GM12878 (cell line): ENCODE data around the gene MSS51.

Experiments
- BCL11A ChIP-seq: IDR thresholded peaks from 2 replicates; pipeline ENCODE4 v1.6.1; 2011; ENCODE audit warnings: low read depth, low read length
- CHD4 ChIP-seq: fragments of 200-600 bp; sonication (generic); IDR thresholded peaks from 2 replicates; pipeline ENCODE4 v1.6.1; 2016; ENCODE audit warnings: mild to moderate bottlenecking
- TF ChIP-seq, protein P1 (sequence below), 3 experiments: IDR thresholded peaks in 2 of 3; conservative IDR thresholded peaks in 1 of 3; 2 replicates each; pipeline ENCODE4 v1.5.1; 2011; ENCODE audit warnings: low read depth in 3 of 3, low read length in 3 of 3, mild to moderate bottlenecking in 3 of 3, control low read depth in 2 of 3, moderate library complexity in 2 of 3, inconsistent platforms in 1 of 3, mixed read lengths in 1 of 3; ENCODE audit not compliant: control insufficient read depth in 2 of 3, insufficient read depth in 1 of 3; ENCODE audit errors: extremely low read depth in 1 of 3

DNA sequence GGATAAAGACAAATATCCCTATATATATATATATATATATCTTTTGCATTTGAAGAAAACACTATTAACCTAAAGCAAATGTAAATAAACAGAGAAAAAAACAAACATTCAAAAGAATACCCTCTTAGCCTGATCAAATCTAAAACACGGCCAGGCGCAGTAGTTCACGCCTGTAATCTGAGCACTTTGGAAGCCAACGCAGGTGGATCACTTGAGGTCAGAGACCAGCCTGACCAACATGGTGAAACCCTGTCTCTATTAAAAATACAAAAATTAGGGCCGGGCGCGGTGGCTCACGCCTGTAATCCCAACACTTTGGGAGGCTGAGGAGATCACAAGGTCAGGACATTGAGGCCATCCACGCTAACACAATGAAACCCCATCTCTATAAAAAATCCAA, 28.7 kb downstream of the MSS51 start:
- TF ChIP-seq BCL11A = no peak
- no peak for TF ChIP-seq CHD4
- TF ChIP-seq, protein P1, sequence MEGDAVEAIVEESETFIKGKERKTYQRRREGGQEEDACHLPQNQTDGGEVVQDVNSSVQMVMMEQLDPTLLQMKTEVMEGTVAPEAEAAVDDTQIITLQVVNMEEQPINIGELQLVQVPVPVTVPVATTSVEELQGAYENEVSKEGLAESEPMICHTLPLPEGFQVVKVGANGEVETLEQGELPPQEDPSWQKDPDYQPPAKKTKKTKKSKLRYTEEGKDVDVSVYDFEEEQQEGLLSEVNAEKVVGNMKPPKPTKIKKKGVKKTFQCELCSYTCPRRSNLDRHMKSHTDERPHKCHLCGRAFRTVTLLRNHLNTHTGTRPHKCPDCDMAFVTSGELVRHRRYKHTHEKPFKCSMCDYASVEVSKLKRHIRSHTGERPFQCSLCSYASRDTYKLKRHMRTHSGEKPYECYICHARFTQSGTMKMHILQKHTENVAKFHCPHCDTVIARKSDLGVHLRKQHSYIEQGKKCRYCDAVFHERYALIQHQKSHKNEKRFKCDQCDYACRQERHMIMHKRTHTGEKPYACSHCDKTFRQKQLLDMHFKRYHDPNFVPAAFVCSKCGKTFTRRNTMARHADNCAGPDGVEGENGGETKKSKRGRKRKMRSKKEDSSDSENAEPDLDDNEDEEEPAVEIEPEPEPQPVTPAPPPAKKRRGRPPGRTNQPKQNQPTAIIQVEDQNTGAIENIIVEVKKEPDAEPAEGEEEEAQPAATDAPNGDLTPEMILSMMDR (IDR thresholded peaks at IDR 0.05 in 2 of 3, conservative IDR thresholded peaks at IDR 0.05 in 1 of 3; ENCODE audit: control insufficient read depth in 2 of 3, extremely low read depth in 1 of 3, insufficient read depth in 1 of 3, low read depth in 3 of 3, low read length in 3 of 3) = no peak
